Measurements from ENCODE around the gene PCSK6.

The PCSK6 gene

GRCh38 chr15:101489599-101490407 lies at the start of gene PCSK6:
TSS of gene PCSK6 (minus strand) at chr15:101489707. CDS start at chr15:101489670, 37 bp downstream.
- no peak for DNase-seq (ENCODE audit: low read depth)

- no peak for DNase-seq (ENCODE audit: low read depth)
These were observed 49.5 kb upstream of the PCSK6 start for GRCh38 chr15:101538996-101539395.

- no peak for DNase-seq (ENCODE audit: low read depth)
These were observed 48.7 kb upstream of the PCSK6 start for GRCh38 chr15:101538177-101538576.

GRCh38 chr15:101537483-101538080 lies 48.1 kb upstream of the PCSK6 start:
- no peak for DNase-seq (ENCODE audit: low read depth)

GRCh38 chr15:101536875-101537405 lies 47.4 kb upstream of the PCSK6 start:
- no peak for DNase-seq (ENCODE audit: low read depth)

GRCh38 chr15:101536166-101536874 lies 46.8 kb upstream of the PCSK6 start:
- no peak for DNase-seq (ENCODE audit: low read depth)

- DNase-seq (ENCODE audit: low read depth) = no peak
These were observed 45.8 kb upstream of the PCSK6 start for GRCh38 chr15:101535170-101535902.

GRCh38 chr15:101534376-101534970 lies 45.0 kb upstream of the PCSK6 start:
- no peak for DNase-seq (ENCODE audit: low read depth)

GRCh38 chr15:101533371-101534140 lies 44.0 kb upstream of the PCSK6 start:
- no peak for DNase-seq (ENCODE audit: low read depth)

GRCh38 chr15:101532865-101533264 lies 43.4 kb upstream of the PCSK6 start:
- DNase-seq (ENCODE audit: low read depth) = no peak

- DNase-seq (ENCODE audit: low read depth) = no peak
These were observed 41.7 kb upstream of the PCSK6 start for GRCh38 chr15:101531170-101531569.

- no peak for DNase-seq (ENCODE audit: low read depth)
These were observed 40.9 kb upstream of the PCSK6 start for GRCh38 chr15:101530224-101530958.

GRCh38 chr15:101528917-101529299 lies 39.4 kb upstream of the PCSK6 start:
- DNase-seq (ENCODE audit: low read depth) = no peak

- DNase-seq (ENCODE audit: low read depth) = no peak
These were observed 38.8 kb upstream of the PCSK6 start for GRCh38 chr15:101528108-101528916.

- no peak for DNase-seq (ENCODE audit: low read depth)
These were observed 37.4 kb upstream of the PCSK6 start for GRCh38 chr15:101526890-101527289.

- DNase-seq (ENCODE audit: low read depth) = no peak
These were observed 36.9 kb upstream of the PCSK6 start for GRCh38 chr15:101526442-101526841.

- no peak for DNase-seq (ENCODE audit: low read depth)
These were observed 36.5 kb upstream of the PCSK6 start for GRCh38 chr15:101526021-101526420.

- DNase-seq (ENCODE audit: low read depth) = no peak
These were observed 35.7 kb upstream of the PCSK6 start for GRCh38 chr15:101525087-101525669.

GRCh38 chr15:101523560-101523940 lies 34.0 kb upstream of the PCSK6 start:
- DNase-seq (ENCODE audit: low read depth) = no peak
